GM12872 (cell line): ENCODE measurements around the gene PRKCQ.
A peak's percentile ranks its signal among the peaks of the same experiment; 100 is the strongest.

ENCODE experiments used
- CTCF ChIP-seq: IDR thresholded peaks from 3 replicates; pipeline ENCODE4 v1.5.1; 2011; ENCODE audit warnings: low read depth, mild to moderate bottlenecking, low read length, moderate library complexity; ENCODE audit not compliant: insufficient read depth

The PRKCQ gene

GRCh38 chr10:6445671-6446316, 134.3 kb downstream of the PRKCQ start:
- peak; percentile 71 for TF ChIP-seq CTCF

- TF ChIP-seq CTCF: no peak
Measured at GRCh38 chr10:6431861-6432260, 148.2 kb downstream of the PRKCQ start.

- TF ChIP-seq CTCF: no peak
Measured at GRCh38 chr10:6431186-6431585, 148.9 kb downstream of the PRKCQ start.

GRCh38 chr10:6430423-6430980, 149.6 kb downstream of the PRKCQ start:
- TF ChIP-seq CTCF: no peak

- TF ChIP-seq CTCF: no peak
Measured at GRCh38 chr10:6427357-6427959, 152.6 kb downstream of the PRKCQ start.

GRCh38 chr10:6426317-6426716, 153.8 kb downstream of the PRKCQ start:
- TF ChIP-seq CTCF: no peak

- no peak for TF ChIP-seq CTCF
Measured at GRCh38 chr10:6423413-6424170, 156.5 kb downstream of the PRKCQ start.
